Esophagus muscularis mucosa (tissue), 4 donors: ENCODE measurements around the gene VARS1.

Source experiments
- CTCF ChIP-seq, 3 experiments: fragments of 200-600 bp in 2 of 3; fragments of 450-650 bp in 1 of 3; sonication (generic) in 2 of 3; IDR thresholded peaks; one replicate each; pipeline ENCODE4 v1.5.1; 2017 to 2019; ENCODE audit warnings: antibody characterized with exemption in 3 of 3, mild to moderate bottlenecking in 2 of 3, moderate library complexity in 1 of 3
- EP300 ChIP-seq: sonication (generic); formaldehyde crosslinking; IDR thresholded peaks from one replicate; pipeline ENCODE4 v1.6.1; 2017; ENCODE audit warnings: antibody characterized with exemption
- POLR2A ChIP-seq: fragments of 450-650 bp; IDR thresholded peaks from one replicate; pipeline ENCODE4 v1.6.1; 2017; ENCODE audit warnings: antibody characterized with exemption, moderate library complexity, mild to moderate bottlenecking, low read depth
- POLR2AphosphoS5 ChIP-seq, 2 donors: sonication (generic); formaldehyde crosslinking; IDR thresholded peaks; one replicate each; pipeline ENCODE4 v1.6.1; 2017; ENCODE audit warnings: antibody characterized with exemption in 2 of 2

DNA sequence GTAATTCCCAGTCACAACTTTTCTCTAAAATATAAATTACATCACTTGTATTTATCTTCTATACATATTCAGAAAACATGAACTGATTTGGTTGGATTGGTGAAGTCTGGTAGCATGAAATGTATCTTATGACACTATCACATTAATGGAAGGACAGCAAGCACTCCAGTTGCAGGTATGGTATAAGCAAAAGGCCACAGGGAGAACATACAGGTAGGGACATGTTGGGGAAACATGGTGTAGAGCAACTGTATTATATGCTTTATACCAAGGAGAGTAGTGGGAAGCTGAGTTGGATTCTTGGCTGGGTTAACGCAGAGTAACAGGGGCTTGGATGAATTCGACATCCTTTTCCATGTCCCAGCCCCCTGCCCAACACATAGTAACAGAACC is 1.4 kb upstream of the VARS1 start:
- TF ChIP-seq CTCF (IDR thresholded peaks at IDR 0.05) (no peak), POLR2A (no peak), EP300 (no peak), POLR2AphosphoS5 (IDR thresholded peaks at IDR 0.05) (no peak)
